ENCODE measurements around the gene ELL.

ELL gene

DNA sequence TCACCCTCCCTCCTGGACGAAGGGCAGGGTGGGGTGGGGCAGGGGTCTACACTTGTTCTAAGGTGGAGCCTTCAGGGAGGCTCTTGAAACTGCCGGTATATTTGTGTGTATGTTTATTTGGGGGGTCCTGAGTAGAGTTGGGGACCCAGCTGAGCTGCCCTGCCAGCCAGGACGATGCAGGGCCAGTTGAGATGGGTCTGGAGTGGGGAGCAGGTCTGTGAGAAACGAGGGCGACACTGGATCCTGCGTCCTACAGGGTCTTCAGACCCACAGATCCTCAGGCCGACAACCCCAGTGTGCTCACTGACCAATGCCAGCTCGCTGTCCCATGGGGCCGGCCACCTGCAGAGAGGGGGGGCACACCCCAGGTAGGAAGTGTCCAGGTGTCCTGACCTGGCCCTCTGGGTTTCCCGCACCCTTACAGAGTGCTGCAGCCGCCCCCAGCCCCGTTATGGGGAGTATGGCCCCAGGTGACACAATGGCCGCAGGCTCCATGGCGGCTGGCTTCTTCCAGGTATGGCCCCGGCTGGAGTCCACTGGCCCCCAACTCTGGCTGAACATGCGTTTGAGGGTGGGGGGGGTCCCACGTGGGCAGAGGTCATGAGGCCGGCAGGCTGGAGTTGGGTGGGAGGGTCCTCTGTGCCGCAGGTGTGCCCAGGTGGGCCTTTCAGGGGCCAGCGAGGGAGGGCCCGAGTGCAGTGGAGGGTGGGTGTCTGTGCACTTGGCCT lies 91.3 kb downstream of the ELL start:
- TF ChIP-seq ZNF565 (CRISPR knock-in tag; conservative IDR thresholded peaks at IDR 0.05; ENCODE audit: low read depth) = no peak
- no peak for TF ChIP-seq PPARA (CRISPR knock-in tag; IDR thresholded peaks at IDR 0.05; ENCODE audit: borderline replicate concordance)
- TF ChIP-seq ZC3H10 (CRISPR knock-in tag; IDR thresholded peaks at IDR 0.05) = no peak
- ATAC-seq = no peak

DNA sequence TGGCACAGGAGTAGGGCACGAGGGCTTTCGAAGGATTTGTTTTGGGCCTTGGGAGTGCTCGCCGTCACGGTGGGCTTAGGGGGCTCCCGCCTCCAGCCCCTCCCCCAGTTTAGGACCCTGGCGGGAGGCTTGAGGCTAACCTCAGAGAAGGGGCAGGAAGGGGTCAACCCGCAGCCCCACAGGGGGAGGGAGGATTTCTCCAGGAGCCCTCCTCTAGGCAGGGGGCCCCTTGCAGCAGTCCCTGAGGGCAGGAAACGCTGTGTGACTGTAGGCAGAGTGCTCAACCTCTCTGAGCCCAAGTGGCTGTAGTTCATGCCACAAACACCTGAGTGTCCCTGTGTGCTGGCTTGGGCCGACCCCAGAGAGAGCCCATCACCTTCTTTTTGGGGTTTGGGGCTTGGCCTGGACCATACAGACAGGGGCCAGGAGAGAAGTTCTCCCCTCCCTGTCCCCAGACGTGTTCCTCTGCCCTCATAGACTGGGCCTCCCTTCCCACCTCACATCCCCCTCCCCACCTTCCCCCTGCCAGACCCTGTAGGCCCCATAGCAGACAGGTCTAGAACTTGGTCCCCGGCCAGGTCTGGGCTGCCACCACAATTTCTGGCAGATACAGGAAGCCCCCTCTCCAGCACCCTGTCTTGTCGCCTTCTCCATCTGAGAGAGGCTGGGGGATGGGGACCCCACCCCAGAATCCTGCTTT lies 92.0 kb downstream of the ELL start:
- ATAC-seq = no peak
- TF ChIP-seq, protein P1, sequence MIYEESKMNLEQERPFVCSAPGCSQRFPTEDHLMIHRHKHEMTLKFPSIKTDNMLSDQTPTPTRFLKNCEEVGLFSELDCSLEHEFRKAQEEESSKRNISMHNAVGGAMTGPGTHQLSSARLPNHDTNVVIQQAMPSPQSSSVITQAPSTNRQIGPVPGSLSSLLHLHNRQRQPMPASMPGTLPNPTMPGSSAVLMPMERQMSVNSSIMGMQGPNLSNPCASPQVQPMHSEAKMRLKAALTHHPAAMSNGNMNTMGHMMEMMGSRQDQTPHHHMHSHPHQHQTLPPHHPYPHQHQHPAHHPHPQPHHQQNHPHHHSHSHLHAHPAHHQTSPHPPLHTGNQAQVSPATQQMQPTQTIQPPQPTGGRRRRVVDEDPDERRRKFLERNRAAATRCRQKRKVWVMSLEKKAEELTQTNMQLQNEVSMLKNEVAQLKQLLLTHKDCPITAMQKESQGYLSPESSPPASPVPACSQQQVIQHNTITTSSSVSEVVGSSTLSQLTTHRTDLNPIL (CRISPR knock-in tag; IDR thresholded peaks at IDR 0.05; ENCODE audit: low read depth) = no peak
- TF ChIP-seq ZFP3 (CRISPR knock-in tag; IDR thresholded peaks at IDR 0.05) = no peak
- no peak for TF ChIP-seq BACH2 (CRISPR knock-in tag; IDR thresholded peaks at IDR 0.05; ENCODE audit: borderline replicate concordance)
- no peak for TF ChIP-seq ARNTL (CRISPR knock-in tag; IDR thresholded peaks at IDR 0.05; ENCODE audit: borderline replicate concordance, low read depth)
- TF ChIP-seq TCF4 (CRISPR knock-in tag; IDR thresholded peaks at IDR 0.05; ENCODE audit: borderline replicate concordance) = no peak
- TF ChIP-seq ISL1 (CRISPR knock-in tag; IDR thresholded peaks at IDR 0.05) = no peak

DNA sequence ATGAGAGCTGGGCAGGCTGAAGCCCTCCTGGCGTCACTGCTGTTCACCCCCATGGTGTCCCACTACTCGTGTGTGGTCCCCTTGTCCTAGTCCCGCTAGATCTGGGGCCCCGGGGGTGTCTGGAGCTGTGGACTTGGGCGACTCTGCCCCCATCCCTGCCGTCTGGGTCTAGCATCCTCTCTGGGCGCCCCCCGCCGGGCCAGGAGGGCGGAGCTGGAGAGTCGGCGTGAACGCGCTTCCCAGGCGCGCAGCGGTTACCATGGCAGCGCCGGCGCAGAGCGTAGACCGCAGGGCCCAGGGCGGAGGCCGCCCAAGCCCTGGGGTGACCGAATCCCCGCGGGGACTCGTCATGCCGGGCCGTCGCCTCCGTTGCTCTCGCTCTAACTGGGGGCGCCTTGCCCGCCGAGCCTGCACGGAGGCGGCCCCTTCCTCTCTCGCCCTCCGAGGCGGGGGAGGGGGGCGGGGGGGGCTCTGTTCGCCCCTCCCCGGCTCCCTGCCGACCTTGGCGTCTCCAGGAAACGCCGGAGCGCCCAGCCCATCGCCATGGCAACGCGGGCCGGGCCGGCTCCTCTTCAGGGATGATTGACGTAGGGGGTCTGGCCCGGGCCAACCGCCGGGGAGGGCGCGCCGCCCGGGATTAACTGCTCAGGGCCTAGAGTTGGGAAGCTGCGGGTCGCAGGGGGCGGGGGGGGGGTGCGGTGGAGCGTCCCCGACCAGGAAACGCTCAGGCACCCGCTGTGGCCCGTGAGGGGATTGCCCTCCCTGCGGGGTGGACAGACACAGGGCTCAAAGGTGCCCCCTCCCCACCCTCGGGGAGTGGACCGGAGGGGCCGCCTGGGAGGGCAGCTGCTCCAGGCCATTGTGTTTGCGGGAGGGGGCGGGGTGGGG lies 92.8 kb downstream of the ELL start:
- peak; percentile 78 for ATAC-seq
- TF ChIP-seq, protein P2, sequence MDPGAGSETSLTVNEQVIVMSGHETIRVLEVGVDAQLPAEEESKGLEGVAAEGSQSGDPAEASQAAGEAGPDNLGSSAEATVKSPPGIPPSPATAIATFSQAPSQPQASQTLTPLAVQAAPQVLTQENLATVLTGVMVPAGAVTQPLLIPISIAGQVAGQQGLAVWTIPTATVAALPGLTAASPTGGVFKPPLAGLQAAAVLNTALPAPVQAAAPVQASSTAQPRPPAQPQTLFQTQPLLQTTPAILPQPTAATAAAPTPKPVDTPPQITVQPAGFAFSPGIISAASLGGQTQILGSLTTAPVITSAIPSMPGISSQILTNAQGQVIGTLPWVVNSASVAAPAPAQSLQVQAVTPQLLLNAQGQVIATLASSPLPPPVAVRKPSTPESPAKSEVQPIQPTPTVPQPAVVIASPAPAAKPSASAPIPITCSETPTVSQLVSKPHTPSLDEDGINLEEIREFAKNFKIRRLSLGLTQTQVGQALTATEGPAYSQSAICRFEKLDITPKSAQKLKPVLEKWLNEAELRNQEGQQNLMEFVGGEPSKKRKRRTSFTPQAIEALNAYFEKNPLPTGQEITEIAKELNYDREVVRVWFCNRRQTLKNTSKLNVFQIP (CRISPR knock-in tag; IDR thresholded peaks at IDR 0.05; ENCODE audit: borderline replicate concordance, low read depth) = no peak
- TF ChIP-seq ZFP30 (CRISPR knock-in tag; IDR thresholded peaks at IDR 0.05) = no peak
- TF ChIP-seq ZNF70 (CRISPR knock-in tag; IDR thresholded peaks at IDR 0.05) = no peak
- no peak for TF ChIP-seq SNAI2 (CRISPR knock-in tag; IDR thresholded peaks at IDR 0.05)
- TF ChIP-seq, protein P3, sequence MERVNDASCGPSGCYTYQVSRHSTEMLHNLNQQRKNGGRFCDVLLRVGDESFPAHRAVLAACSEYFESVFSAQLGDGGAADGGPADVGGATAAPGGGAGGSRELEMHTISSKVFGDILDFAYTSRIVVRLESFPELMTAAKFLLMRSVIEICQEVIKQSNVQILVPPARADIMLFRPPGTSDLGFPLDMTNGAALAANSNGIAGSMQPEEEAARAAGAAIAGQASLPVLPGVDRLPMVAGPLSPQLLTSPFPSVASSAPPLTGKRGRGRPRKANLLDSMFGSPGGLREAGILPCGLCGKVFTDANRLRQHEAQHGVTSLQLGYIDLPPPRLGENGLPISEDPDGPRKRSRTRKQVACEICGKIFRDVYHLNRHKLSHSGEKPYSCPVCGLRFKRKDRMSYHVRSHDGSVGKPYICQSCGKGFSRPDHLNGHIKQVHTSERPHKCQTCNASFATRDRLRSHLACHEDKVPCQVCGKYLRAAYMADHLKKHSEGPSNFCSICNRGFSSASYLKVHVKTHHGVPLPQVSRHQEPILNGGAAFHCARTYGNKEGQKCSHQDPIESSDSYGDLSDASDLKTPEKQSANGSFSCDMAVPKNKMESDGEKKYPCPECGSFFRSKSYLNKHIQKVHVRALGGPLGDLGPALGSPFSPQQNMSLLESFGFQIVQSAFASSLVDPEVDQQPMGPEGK (CRISPR knock-in tag; IDR thresholded peaks at IDR 0.05; ENCODE audit: borderline replicate concordance) = peak; percentile 86; the same call in 1 of the 2 replicates
- no peak for TF ChIP-seq GLIS3 (CRISPR knock-in tag; IDR thresholded peaks at IDR 0.05)

DNA sequence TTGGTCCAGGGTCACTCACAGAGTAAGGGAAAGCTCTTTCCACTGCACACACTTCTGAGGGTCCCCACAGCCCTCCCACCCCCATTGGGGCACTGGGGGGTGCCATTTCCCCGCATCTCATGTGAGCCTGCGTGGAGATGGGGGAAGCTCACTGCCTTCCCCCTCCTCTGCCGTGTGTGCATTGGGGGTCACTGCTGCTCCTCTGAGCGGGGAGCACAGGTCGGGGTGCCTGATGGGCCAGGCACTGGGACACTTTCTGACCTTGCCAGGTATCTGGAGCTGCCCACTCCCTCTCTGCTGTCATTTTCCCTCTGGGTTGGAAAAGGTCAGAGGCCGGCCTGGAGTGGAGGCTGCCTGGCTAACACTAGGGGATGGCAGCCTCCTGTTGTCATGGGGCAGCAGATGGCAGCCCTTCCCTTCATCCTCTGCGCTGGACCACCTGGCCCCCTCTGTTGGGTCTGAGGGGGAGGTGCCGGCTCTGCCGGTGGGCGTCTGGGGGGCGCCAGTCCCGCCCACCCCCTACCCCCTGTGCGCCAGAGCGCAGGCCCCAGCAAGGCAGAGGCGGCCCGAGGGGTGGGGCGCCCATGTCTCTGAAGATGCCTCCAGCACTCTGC lies 93.6 kb downstream of the ELL start:
- no peak for ATAC-seq
- TF ChIP-seq ARNTL (CRISPR knock-in tag; IDR thresholded peaks at IDR 0.05; ENCODE audit: borderline replicate concordance, low read depth) = no peak
- no peak for TF ChIP-seq ZFP30 (CRISPR knock-in tag; IDR thresholded peaks at IDR 0.05)
- no peak for TF ChIP-seq ZFP3 (CRISPR knock-in tag; IDR thresholded peaks at IDR 0.05)
- TF ChIP-seq ZNF565 (CRISPR knock-in tag; conservative IDR thresholded peaks at IDR 0.05; ENCODE audit: low read depth) = no peak
- TF ChIP-seq, protein P2 (CRISPR knock-in tag; IDR thresholded peaks at IDR 0.05; ENCODE audit: borderline replicate concordance, low read depth) = no peak
- TF ChIP-seq ZNF70 (CRISPR knock-in tag; IDR thresholded peaks at IDR 0.05) = no peak
- TF ChIP-seq ZNF8 (CRISPR knock-in tag; IDR thresholded peaks at IDR 0.05) = no peak
- no peak for TF ChIP-seq TOX (CRISPR knock-in tag; IDR thresholded peaks at IDR 0.05; ENCODE audit: borderline replicate concordance)
- TF ChIP-seq TCF4 (CRISPR knock-in tag; IDR thresholded peaks at IDR 0.05; ENCODE audit: borderline replicate concordance) = no peak
- TF ChIP-seq, protein P1 (CRISPR knock-in tag; IDR thresholded peaks at IDR 0.05; ENCODE audit: low read depth) = no peak
- no peak for TF ChIP-seq BACH2 (CRISPR knock-in tag; IDR thresholded peaks at IDR 0.05; ENCODE audit: borderline replicate concordance)
- no peak for TF ChIP-seq ISL1 (CRISPR knock-in tag; IDR thresholded peaks at IDR 0.05)
- TF ChIP-seq GLIS3 (CRISPR knock-in tag; IDR thresholded peaks at IDR 0.05) = no peak
- TF ChIP-seq, protein P4, sequence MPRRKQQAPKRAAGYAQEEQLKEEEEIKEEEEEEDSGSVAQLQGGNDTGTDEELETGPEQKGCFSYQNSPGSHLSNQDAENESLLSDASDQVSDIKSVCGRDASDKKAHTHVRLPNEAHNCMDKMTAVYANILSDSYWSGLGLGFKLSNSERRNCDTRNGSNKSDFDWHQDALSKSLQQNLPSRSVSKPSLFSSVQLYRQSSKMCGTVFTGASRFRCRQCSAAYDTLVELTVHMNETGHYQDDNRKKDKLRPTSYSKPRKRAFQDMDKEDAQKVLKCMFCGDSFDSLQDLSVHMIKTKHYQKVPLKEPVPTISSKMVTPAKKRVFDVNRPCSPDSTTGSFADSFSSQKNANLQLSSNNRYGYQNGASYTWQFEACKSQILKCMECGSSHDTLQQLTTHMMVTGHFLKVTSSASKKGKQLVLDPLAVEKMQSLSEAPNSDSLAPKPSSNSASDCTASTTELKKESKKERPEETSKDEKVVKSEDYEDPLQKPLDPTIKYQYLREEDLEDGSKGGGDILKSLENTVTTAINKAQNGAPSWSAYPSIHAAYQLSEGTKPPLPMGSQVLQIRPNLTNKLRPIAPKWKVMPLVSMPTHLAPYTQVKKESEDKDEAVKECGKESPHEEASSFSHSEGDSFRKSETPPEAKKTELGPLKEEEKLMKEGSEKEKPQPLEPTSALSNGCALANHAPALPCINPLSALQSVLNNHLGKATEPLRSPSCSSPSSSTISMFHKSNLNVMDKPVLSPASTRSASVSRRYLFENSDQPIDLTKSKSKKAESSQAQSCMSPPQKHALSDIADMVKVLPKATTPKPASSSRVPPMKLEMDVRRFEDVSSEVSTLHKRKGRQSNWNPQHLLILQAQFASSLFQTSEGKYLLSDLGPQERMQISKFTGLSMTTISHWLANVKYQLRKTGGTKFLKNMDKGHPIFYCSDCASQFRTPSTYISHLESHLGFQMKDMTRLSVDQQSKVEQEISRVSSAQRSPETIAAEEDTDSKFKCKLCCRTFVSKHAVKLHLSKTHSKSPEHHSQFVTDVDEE (CRISPR knock-in tag; IDR thresholded peaks at IDR 0.05) = no peak

Data from SK-N-SH treated with all-trans-retinoic acid at 6 μM for 48 hours (cell line).